Transverse colon (tissue), 4 donors: Measurements from ENCODE around the gene CACTIN.

Experiments used
- EP300 ChIP-seq: sonication (generic); formaldehyde crosslinking; IDR thresholded peaks from one replicate; pipeline ENCODE4 v1.6.1; 2017; ENCODE audit warnings: antibody characterized with exemption, low read depth
- POLR2A ChIP-seq: fragments of 450-650 bp; IDR thresholded peaks from one replicate; pipeline ENCODE4 v1.6.1; 2016; ENCODE audit warnings: antibody characterized with exemption, mild to moderate bottlenecking, moderate library complexity
- POLR2AphosphoS5 ChIP-seq, 3 donors: sonication (generic); formaldehyde crosslinking; IDR thresholded peaks; one replicate each; pipeline ENCODE4 v1.6.1; 2016; ENCODE audit warnings: antibody characterized with exemption in 3 of 3
- TF ChIP-seq, protein P1 (sequence below), 5 experiments: fragments of 200-600 bp in 3 of 5; fragments of 450-650 bp in 2 of 5; sonication (generic) in 3 of 5; IDR thresholded peaks; 1 replicate in 2 of 5; 2 replicates in 3 of 5; pipeline ENCODE4 v1.5.1; 2016 to 2017; ENCODE audit warnings: antibody characterized with exemption in 5 of 5, inconsistent platforms in 3 of 5, mild to moderate bottlenecking in 2 of 5, moderate library complexity in 1 of 5

DNA sequence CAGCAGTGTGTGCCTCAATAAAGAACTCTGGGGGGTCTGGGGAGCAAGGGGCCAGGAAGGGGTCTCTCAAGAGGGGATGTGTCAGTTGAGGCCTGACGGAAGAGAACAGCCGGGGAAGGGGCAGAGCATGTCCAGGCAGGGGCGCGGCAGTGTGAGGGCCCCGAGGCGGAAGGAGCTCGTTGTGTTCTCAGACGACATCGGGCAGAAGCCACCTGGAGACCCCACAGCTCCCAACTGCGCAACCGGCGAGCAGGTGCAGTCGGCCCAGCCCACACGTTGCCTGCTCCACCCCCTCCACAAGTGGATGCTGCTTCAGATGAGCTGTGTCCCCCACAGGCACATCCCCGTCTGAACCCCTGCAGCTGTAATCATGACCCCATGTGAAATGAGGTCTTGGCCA is 4.9 kb downstream of the CACTIN start:
- TF ChIP-seq, protein P1, sequence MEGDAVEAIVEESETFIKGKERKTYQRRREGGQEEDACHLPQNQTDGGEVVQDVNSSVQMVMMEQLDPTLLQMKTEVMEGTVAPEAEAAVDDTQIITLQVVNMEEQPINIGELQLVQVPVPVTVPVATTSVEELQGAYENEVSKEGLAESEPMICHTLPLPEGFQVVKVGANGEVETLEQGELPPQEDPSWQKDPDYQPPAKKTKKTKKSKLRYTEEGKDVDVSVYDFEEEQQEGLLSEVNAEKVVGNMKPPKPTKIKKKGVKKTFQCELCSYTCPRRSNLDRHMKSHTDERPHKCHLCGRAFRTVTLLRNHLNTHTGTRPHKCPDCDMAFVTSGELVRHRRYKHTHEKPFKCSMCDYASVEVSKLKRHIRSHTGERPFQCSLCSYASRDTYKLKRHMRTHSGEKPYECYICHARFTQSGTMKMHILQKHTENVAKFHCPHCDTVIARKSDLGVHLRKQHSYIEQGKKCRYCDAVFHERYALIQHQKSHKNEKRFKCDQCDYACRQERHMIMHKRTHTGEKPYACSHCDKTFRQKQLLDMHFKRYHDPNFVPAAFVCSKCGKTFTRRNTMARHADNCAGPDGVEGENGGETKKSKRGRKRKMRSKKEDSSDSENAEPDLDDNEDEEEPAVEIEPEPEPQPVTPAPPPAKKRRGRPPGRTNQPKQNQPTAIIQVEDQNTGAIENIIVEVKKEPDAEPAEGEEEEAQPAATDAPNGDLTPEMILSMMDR (IDR thresholded peaks at IDR 0.05): no peak
- no peak for TF ChIP-seq POLR2AphosphoS5 (IDR thresholded peaks at IDR 0.05)
- TF ChIP-seq POLR2A: no peak
- no peak for TF ChIP-seq EP300
